Endothelial cell of umbilical vein (primary cell): ENCODE data around the gene DYRK4. TPM values are rescaled to one million over a fixed set of nuclear protein-coding genes. Genes with fewer than 3 reads are reported as not detected.

Experiments used
- BruUV-seq: library from RNA; stranded (reverse); fragments of 400-500 nt; replicated peaks from 2 replicates; lab custom pipeline; 2021; lab: Mats Ljungman, UMichigan
- CTCF ChIA-PET: fragments of 300-600, 350-600 bp; sonication (Branson Sonifier 250); formaldehyde crosslinking; loops from one replicate; lab custom pipeline; 2021; ENCODE audit warnings: antibody characterized with exemption, inconsistent platforms; lab: Charles Lee
- POLR2A ChIA-PET: fragments of 300-600, 350-600 bp; sonication (Branson Sonifier 250); formaldehyde crosslinking; loops from one replicate; lab custom pipeline; 2021; ENCODE audit warnings: antibody characterized with exemption, inconsistent platforms; lab: Charles Lee
- DNase-seq: peaks from one replicate; pipeline ENCODE4 v3.0.0-alpha.2; 2011; ENCODE audit warnings: low read depth, low spot score
- FAIRE-seq: peaks from 2 replicates; lab custom pipeline; 2011; peaks lifted over from hg19 to GRCh38; lab: Jason Lieb, UNC
- H2AFZ ChIP-seq: 2 replicates; pipeline ENCODE4 v1.6.0; 2012; ENCODE audit warnings: low read depth, low read length, control low read depth, inconsistent platforms
- H3K27ac ChIP-seq: 2 replicates; pipeline ENCODE4 v1.5.1; 2011; ENCODE audit warnings: low read depth, mild to moderate bottlenecking, control low read depth, low read length, moderate library complexity; ENCODE audit not compliant: insufficient read depth
- H3K27me3 ChIP-seq, 2 experiments: 2 replicates each; pipeline versions ENCODE4 v1.6.0 to v1.6.1; 2011; ENCODE audit warnings: low read length in 2 of 2, mixed read lengths in 1 of 2; ENCODE audit not compliant: control insufficient read depth in 2 of 2, insufficient read depth in 2 of 2
- H3K36me3 ChIP-seq, 2 experiments: 2 replicates in 1 of 2; 3 replicates in 1 of 2; pipeline ENCODE4 v1.5.1; 2011; ENCODE audit warnings: low read length in 2 of 2, mild to moderate bottlenecking in 1 of 2, moderate library complexity in 1 of 2; ENCODE audit not compliant: control insufficient read depth in 2 of 2, insufficient read depth in 2 of 2; ENCODE audit errors: extremely low read depth in 1 of 2
- H3K4me1 ChIP-seq: 3 replicates; pipeline ENCODE4 v1.5.1; 2011; ENCODE audit warnings: mild to moderate bottlenecking, low read length; ENCODE audit not compliant: control insufficient read depth, insufficient read depth; ENCODE audit errors: extremely low read depth
- H3K4me2 ChIP-seq: 2 replicates; pipeline ENCODE4 v1.6.1; 2011; ENCODE audit warnings: low read length, control low read depth, mixed read lengths; ENCODE audit not compliant: insufficient read depth
- H3K4me3 ChIP-seq, 3 experiments: fragments of 200-600 bp in 1 of 3; sonication (generic), shearing (Covaris generic) in 1 of 3; replicated peaks in 1 of 3; 2 replicates each; pipeline ENCODE4 v1.5.1; 2011 to 2016; ENCODE audit warnings: control low read depth in 3 of 3, low read length in 3 of 3, mild to moderate bottlenecking in 2 of 3, inconsistent platforms in 1 of 3, low read depth in 1 of 3, moderate library complexity in 1 of 3; ENCODE audit not compliant: insufficient read depth in 1 of 3
- H3K79me2 ChIP-seq: 2 replicates; pipeline ENCODE4 v1.6.0; 2012; ENCODE audit warnings: low read length, inconsistent platforms; ENCODE audit not compliant: control insufficient read depth, insufficient read depth
- H3K9ac ChIP-seq: replicated peaks from 2 replicates; pipeline ENCODE3; 2011; ENCODE audit warnings: low read length, control low read depth; ENCODE audit not compliant: insufficient read depth; ENCODE audit errors: extremely low read depth
- H3K9me1 ChIP-seq: replicated peaks from 3 replicates; pipeline ENCODE4 v1.6.0; 2011; ENCODE audit warnings: mild to moderate bottlenecking, low read length; ENCODE audit not compliant: control insufficient read depth, insufficient read depth; ENCODE audit errors: extremely low read depth
- H3K9me3 ChIP-seq: replicated peaks from 2 replicates; pipeline ENCODE4 v1.5.1; 2012; ENCODE audit warnings: low read length, inconsistent platforms; ENCODE audit not compliant: control insufficient read depth, insufficient read depth
- H4K20me1 ChIP-seq: replicated peaks from 2 replicates; pipeline ENCODE3; 2011; ENCODE audit warnings: mild to moderate bottlenecking, low read length; ENCODE audit not compliant: control insufficient read depth, insufficient read depth; ENCODE audit errors: extremely low read depth
- EZH2 ChIP-seq: IDR thresholded peaks from 2 replicates; pipeline ENCODE4 v1.6.1; 2012; ENCODE audit warnings: borderline replicate concordance, low read depth, mild to moderate bottlenecking, moderate library complexity, low read length, inconsistent platforms; ENCODE audit not compliant: severe bottlenecking
- FOS ChIP-seq: IDR thresholded peaks from 2 replicates; pipeline ENCODE4 v1.6.1; 2011; ENCODE audit warnings: mild to moderate bottlenecking, low read length, moderate library complexity, borderline replicate concordance; ENCODE audit not compliant: insufficient read depth
- GATA2 ChIP-seq: IDR thresholded peaks from 2 replicates; pipeline ENCODE4 v1.7.0; 2011; ENCODE audit warnings: low read depth, mild to moderate bottlenecking, moderate library complexity, mixed read lengths, low read length; ENCODE audit not compliant: insufficient read length, insufficient read depth
- JUN ChIP-seq: IDR thresholded peaks from 2 replicates; pipeline ENCODE4 v1.6.1; 2011; ENCODE audit warnings: borderline replicate concordance, low read depth; ENCODE audit not compliant: insufficient read length, insufficient read depth
- MYC ChIP-seq: IDR thresholded peaks from one replicate; pipeline ENCODE4 v1.6.1; 2011; ENCODE audit warnings: mild to moderate bottlenecking, low read depth, low read length
- POLR2A ChIP-seq: IDR thresholded peaks from 2 replicates; pipeline ENCODE4 v1.6.1; 2012; ENCODE audit warnings: low read depth, mild to moderate bottlenecking, control low read depth, low read length
- POLR2AphosphoS5 ChIP-seq: IDR thresholded peaks from 2 replicates; pipeline ENCODE4 v1.6.1; 2012; ENCODE audit warnings: low read depth, mild to moderate bottlenecking, control low read depth, low read length, moderate library complexity; ENCODE audit not compliant: insufficient read depth
- dilution Hi-C: fragments of 300-500 bp; cut with MboI; formaldehyde crosslinking; loops from one replicate; pipeline ENCODE4 v1.15.0; 2019; ENCODE audit warnings: low sequenced_read_pairs; ENCODE audit not compliant: extremely low pct_ligation_motif_present
- intact Hi-C: fragments of 100-400 bp; cut with micrococcal nuclease; formaldehyde crosslinking; loops from one replicate; pipeline ENCODE4 v1.10.0; 2022
- polyA plus RNA-seq, 4 experiments: library from polyadenylated mRNA; depleted of rRNA in 3 of 4; stranded (reverse) in 3 of 4; unstranded in 1 of 4; fragments of >200 nt; gene quantifications; 2 replicates each; pipeline versions ENCODE4 v1.2.1 to v1.2.3, GENCODE V29; 2011 to 2012; ENCODE audit warnings: missing spikeins in 1 of 4
- total RNA-seq: library from RNA; stranded (reverse); gene quantifications from 2 replicates; pipeline ENCODE4 v1.2.3, GENCODE V29; 2021
- TF ChIP-seq, protein P1 (sequence below): IDR thresholded peaks from 2 replicates; pipeline ENCODE4 v1.6.1; 2011; ENCODE audit not compliant: insufficient read depth, insufficient read length
- TF ChIP-seq, protein P2 (sequence below), 2 donors: IDR thresholded peaks; 1 replicate in 1 of 2; 2 replicates in 1 of 2; pipeline ENCODE4 v1.5.1; 2011; ENCODE audit warnings: low read length in 2 of 2, mild to moderate bottlenecking in 2 of 2, moderate library complexity in 2 of 2, control low read depth in 1 of 2, inconsistent platforms in 1 of 2, low read depth in 1 of 2; ENCODE audit not compliant: insufficient read depth in 1 of 2; ENCODE audit errors: extremely low read depth in 1 of 2

Gene DYRK4
- total and polyA plus RNA-seq, 2 donors (not counting 3 experiments of a cell fraction or from before 2014, with no cell fraction given), result 38.7 to 45.4 TPM

DNA sequence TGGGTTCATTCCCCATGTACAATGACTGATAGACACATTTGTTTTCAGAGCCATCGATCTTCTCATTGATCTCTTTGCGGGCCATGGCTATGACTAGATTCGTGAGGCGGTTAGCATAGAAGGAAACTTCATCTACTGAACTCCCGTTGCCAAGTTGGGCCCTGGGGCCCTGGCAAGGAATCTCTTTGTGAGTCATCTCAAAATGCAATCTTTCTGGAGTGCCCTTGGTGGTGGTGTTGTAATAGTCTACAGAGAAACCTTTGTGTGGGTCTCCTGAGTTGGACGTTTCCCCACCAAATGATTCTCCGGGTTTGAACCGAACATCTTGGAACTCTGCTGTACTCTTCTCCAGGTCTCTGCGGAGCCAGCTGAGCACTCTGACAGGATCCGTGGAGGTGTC is 66.4 kb downstream of the DYRK4 start:
- dilution Hi-C loops (no loop called here), intact Hi-C loops (no loop called here)
- no peaks in the 10 kb centered on the region for H3K9me3 ChIP-seq
- no peaks in the 10 kb centered on the region for H3K4me1 ChIP-seq
- no peak overlapping the region for H3K4me3 ChIP-seq
- no peaks in the 10 kb centered on the region for H3K36me3 ChIP-seq
- H3K4me2 ChIP-seq, result no peak overlapping the region
- FAIRE-seq (no peak), DNase-seq (no peak)
- no peak overlapping the region for H2AFZ ChIP-seq
- H3K27ac ChIP-seq, result no peak overlapping the region
- H3K79me2 ChIP-seq, result no peaks in the 10 kb centered on the region
- no peaks in the 10 kb centered on the region for H4K20me1 ChIP-seq
- no peaks in the 10 kb centered on the region for H3K9me1 ChIP-seq
- TF ChIP-seq FOS (no peak), GATA2 (no peak), EZH2 (no peak), POLR2AphosphoS5 (no peak), MYC (no peak), JUN (no peak), POLR2A (no peak)
- TF ChIP-seq, protein P1, sequence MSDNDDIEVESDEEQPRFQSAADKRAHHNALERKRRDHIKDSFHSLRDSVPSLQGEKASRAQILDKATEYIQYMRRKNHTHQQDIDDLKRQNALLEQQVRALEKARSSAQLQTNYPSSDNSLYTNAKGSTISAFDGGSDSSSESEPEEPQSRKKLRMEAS, result no peak
- TF ChIP-seq, protein P2, sequence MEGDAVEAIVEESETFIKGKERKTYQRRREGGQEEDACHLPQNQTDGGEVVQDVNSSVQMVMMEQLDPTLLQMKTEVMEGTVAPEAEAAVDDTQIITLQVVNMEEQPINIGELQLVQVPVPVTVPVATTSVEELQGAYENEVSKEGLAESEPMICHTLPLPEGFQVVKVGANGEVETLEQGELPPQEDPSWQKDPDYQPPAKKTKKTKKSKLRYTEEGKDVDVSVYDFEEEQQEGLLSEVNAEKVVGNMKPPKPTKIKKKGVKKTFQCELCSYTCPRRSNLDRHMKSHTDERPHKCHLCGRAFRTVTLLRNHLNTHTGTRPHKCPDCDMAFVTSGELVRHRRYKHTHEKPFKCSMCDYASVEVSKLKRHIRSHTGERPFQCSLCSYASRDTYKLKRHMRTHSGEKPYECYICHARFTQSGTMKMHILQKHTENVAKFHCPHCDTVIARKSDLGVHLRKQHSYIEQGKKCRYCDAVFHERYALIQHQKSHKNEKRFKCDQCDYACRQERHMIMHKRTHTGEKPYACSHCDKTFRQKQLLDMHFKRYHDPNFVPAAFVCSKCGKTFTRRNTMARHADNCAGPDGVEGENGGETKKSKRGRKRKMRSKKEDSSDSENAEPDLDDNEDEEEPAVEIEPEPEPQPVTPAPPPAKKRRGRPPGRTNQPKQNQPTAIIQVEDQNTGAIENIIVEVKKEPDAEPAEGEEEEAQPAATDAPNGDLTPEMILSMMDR (IDR thresholded peaks at IDR 0.05; ENCODE audit: extremely low read depth in 1 of 2, insufficient read depth in 1 of 2, low read depth in 1 of 2, low read length in 2 of 2), result no peak
- peaks cover 4 to 8% of the 10 kb centered on the region in 2 experiments for H3K27me3 ChIP-seq
- no TSS peak for BruUV-seq
- POLR2A ChIA-PET, result no interaction called here
- CTCF ChIA-PET, result no interaction called here
- no peak overlapping the region for H3K9ac ChIP-seq
